ENCODE measurements around the gene DYNC1LI1. TPM values are rescaled to one million over a fixed set of nuclear protein-coding genes. Genes with fewer than 3 reads are reported as not detected.
"Not testable (repeated sequence)": the region's sequence is repeated elsewhere in the genome, so short reads cannot be mapped to it uniquely, and the experiment has no call there.

Gene DYNC1LI1
- total RNA-seq, 1 experiment from 2014 or later, result 29.8 TPM

- intact Hi-C loops (cut with micrococcal nuclease; ENCODE audit: unreplicated experiment), result no loop called here
- Mint-ChIP-seq H3K4me1 (ENCODE audit: low read depth, unreplicated experiment) (no peaks in the 10 kb centered on the region), H3K9me3 (ENCODE audit: low read depth, unreplicated experiment) (no peaks in the 10 kb centered on the region), H3K27me3 (ENCODE audit: unreplicated experiment) (no peaks in the 10 kb centered on the region), H3K27ac (ENCODE audit: unreplicated experiment) (no peak overlapping the region), H3K36me3 (ENCODE audit: insufficient read depth, unreplicated experiment) (peaks cover 5% of the 10 kb centered on the region), H3K4me3 (ENCODE audit: low read depth, unreplicated experiment) (no peak overlapping the region)
- BruUV-seq (replicated peaks), result no TSS peak
- DNase-seq, result no peak
- CTCF ChIA-PET, result no interaction called here
- TF ChIP-seq, protein P1, sequence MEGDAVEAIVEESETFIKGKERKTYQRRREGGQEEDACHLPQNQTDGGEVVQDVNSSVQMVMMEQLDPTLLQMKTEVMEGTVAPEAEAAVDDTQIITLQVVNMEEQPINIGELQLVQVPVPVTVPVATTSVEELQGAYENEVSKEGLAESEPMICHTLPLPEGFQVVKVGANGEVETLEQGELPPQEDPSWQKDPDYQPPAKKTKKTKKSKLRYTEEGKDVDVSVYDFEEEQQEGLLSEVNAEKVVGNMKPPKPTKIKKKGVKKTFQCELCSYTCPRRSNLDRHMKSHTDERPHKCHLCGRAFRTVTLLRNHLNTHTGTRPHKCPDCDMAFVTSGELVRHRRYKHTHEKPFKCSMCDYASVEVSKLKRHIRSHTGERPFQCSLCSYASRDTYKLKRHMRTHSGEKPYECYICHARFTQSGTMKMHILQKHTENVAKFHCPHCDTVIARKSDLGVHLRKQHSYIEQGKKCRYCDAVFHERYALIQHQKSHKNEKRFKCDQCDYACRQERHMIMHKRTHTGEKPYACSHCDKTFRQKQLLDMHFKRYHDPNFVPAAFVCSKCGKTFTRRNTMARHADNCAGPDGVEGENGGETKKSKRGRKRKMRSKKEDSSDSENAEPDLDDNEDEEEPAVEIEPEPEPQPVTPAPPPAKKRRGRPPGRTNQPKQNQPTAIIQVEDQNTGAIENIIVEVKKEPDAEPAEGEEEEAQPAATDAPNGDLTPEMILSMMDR (IDR thresholded peaks at IDR 0.05; ENCODE audit: unreplicated experiment), result no peak
These were observed 48.0 kb downstream of the DYNC1LI1 start for GRCh38 chr3:32522682-32523081.

GRCh38 chr3:32518921-32519320, 51.7 kb downstream of the DYNC1LI1 start:
- H3K9me3 Mint-ChIP-seq (ENCODE audit: low read depth, unreplicated experiment); BruUV-seq (replicated peaks); H3K4me1 Mint-ChIP-seq (ENCODE audit: low read depth, unreplicated experiment); intact Hi-C loops (cut with micrococcal nuclease; ENCODE audit: unreplicated experiment); H3K4me3 Mint-ChIP-seq (ENCODE audit: low read depth, unreplicated experiment); H3K27me3 Mint-ChIP-seq (ENCODE audit: unreplicated experiment); H3K27ac Mint-ChIP-seq (ENCODE audit: unreplicated experiment); CTCF ChIA-PET; DNase-seq: not testable (repeated sequence)
- H3K36me3 Mint-ChIP-seq (ENCODE audit: insufficient read depth, unreplicated experiment), result peaks cover 10% of the 10 kb centered on the region

- H3K4me3 Mint-ChIP-seq (ENCODE audit: low read depth, unreplicated experiment); intact Hi-C loops (cut with micrococcal nuclease; ENCODE audit: unreplicated experiment); H3K27me3 Mint-ChIP-seq (ENCODE audit: unreplicated experiment); DNase-seq; BruUV-seq (replicated peaks); H3K9me3 Mint-ChIP-seq (ENCODE audit: low read depth, unreplicated experiment); H3K27ac Mint-ChIP-seq (ENCODE audit: unreplicated experiment); H3K36me3 Mint-ChIP-seq (ENCODE audit: insufficient read depth, unreplicated experiment); CTCF ChIA-PET; H3K4me1 Mint-ChIP-seq (ENCODE audit: low read depth, unreplicated experiment): not testable (repeated sequence)
These were observed 53.9 kb downstream of the DYNC1LI1 start for GRCh38 chr3:32516751-32517150.

- Mint-ChIP-seq H3K4me1 (ENCODE audit: low read depth, unreplicated experiment) (peaks cover 7% of the 10 kb centered on the region), H3K27me3 (ENCODE audit: unreplicated experiment) (no peaks in the 10 kb centered on the region), H3K4me3 (ENCODE audit: low read depth, unreplicated experiment) (no peak overlapping the region), H3K9me3 (ENCODE audit: low read depth, unreplicated experiment) (no peaks in the 10 kb centered on the region), H3K36me3 (ENCODE audit: insufficient read depth, unreplicated experiment) (no peaks in the 10 kb centered on the region), H3K27ac (ENCODE audit: unreplicated experiment) (no peak overlapping the region)
- CTCF ChIA-PET, result no interaction called here
- no peak for DNase-seq
- intact Hi-C loops (cut with micrococcal nuclease; ENCODE audit: unreplicated experiment), result no loop called here
- no TSS peak for BruUV-seq (replicated peaks)
- TF ChIP-seq, protein P1 (IDR thresholded peaks at IDR 0.05; ENCODE audit: unreplicated experiment), result no peak
These were observed 59.7 kb downstream of the DYNC1LI1 start for GRCh38 chr3:32511005-32511404.

GRCh38 chr3:32510075-32510724, 60.5 kb downstream of the DYNC1LI1 start:
- CTCF ChIA-PET, result no interaction called here
- Mint-ChIP-seq H3K36me3 (ENCODE audit: insufficient read depth, unreplicated experiment) (no peaks in the 10 kb centered on the region), H3K4me1 (ENCODE audit: low read depth, unreplicated experiment) (peaks cover 7% of the 10 kb centered on the region), H3K27ac (ENCODE audit: unreplicated experiment) (no peak overlapping the region), H3K27me3 (ENCODE audit: unreplicated experiment) (no peaks in the 10 kb centered on the region), H3K9me3 (ENCODE audit: low read depth, unreplicated experiment) (no peaks in the 10 kb centered on the region), H3K4me3 (ENCODE audit: low read depth, unreplicated experiment) (no peak overlapping the region)
- TF ChIP-seq, protein P1 (IDR thresholded peaks at IDR 0.05; ENCODE audit: unreplicated experiment), result peak; percentile 51
- intact Hi-C loops (cut with micrococcal nuclease; ENCODE audit: unreplicated experiment), result loop anchor here (1.0 kb wide), 1 partner anchor 155 kb away; no protein-coding TSS in a partner anchor
- peak; percentile 62 for DNase-seq
- BruUV-seq (replicated peaks), result no TSS peak
